Caco-2 (cell line): ENCODE measurements around the gene MMP17. TPM values are rescaled to one million over a fixed set of nuclear protein-coding genes. Genes with fewer than 3 reads are reported as not detected.
A peak's percentile ranks its signal among the peaks of the same experiment; 100 is the strongest.
"Not testable (repeated sequence)": the region's sequence is repeated elsewhere in the genome, so short reads cannot be mapped to it uniquely, and the experiment has no call there.

ENCODE experiments used
- BruUV-seq: library from RNA; stranded (reverse); fragments of 400-500 nt; replicated peaks from 2 replicates; lab custom pipeline; 2021; lab: Mats Ljungman, UMichigan
- CTCF ChIA-PET: fragments of 300-600 bp; sonication (Branson Sonifier 250); formaldehyde crosslinking; loops from one replicate; lab custom pipeline; 2022; ENCODE audit warnings: antibody characterized with exemption; lab: Charles Lee
- POLR2A ChIA-PET: fragments of 300-600 bp; sonication (Branson Sonifier 250); formaldehyde crosslinking; loops from one replicate; lab custom pipeline; 2022; ENCODE audit warnings: antibody characterized with exemption; lab: Charles Lee
- DNase-seq, 2 experiments: peaks; one replicate each; pipeline versions ENCODE4 v3.0.0 to v3.0.0-alpha.2; 2020 to 2022
- H3K27me3 ChIP-seq: replicated peaks from 2 replicates; pipeline ENCODE4 v1.6.0; 2011; ENCODE audit warnings: low read length; ENCODE audit not compliant: control insufficient read depth, insufficient read depth
- H3K36me3 ChIP-seq: 2 replicates; pipeline ENCODE4 v1.5.1; 2011; ENCODE audit warnings: low read length; ENCODE audit not compliant: control insufficient read depth, insufficient read depth
- H3K4me1 ChIP-seq: fragments of 250-450 bp; sonication (Bioruptor Pico); 2 replicates; pipeline ENCODE4 v1.5.1; 2020; ENCODE audit warnings: mild to moderate bottlenecking
- H3K4me3 ChIP-seq: 2 replicates; pipeline ENCODE4 v1.5.1; 2011; ENCODE audit warnings: low read depth, mild to moderate bottlenecking, control low read depth, low read length
- H3K9me3 ChIP-seq: fragments of 250-450 bp; sonication (Bioruptor Pico); 2 replicates; pipeline ENCODE4 v1.5.1; 2020; ENCODE audit warnings: mild to moderate bottlenecking, moderate library complexity
- H3K27ac Mint-ChIP-seq: one replicate; pipeline ENCODE4 v1.8.0; 2022; ENCODE audit warnings: mixed read lengths; ENCODE audit not compliant: unreplicated experiment
- H3K27me3 Mint-ChIP-seq: one replicate; pipeline ENCODE4 v1.8.0; 2022; ENCODE audit warnings: mixed read lengths; ENCODE audit not compliant: insufficient read depth, unreplicated experiment
- H3K36me3 Mint-ChIP-seq: one replicate; pipeline ENCODE4 v1.8.0; 2022; ENCODE audit warnings: mild to moderate bottlenecking, mixed read lengths; ENCODE audit not compliant: insufficient read depth, unreplicated experiment
- H3K4me1 Mint-ChIP-seq: one replicate; pipeline ENCODE4 v1.8.0; 2022; ENCODE audit warnings: low read depth, mixed read lengths; ENCODE audit not compliant: unreplicated experiment
- H3K4me3 Mint-ChIP-seq: one replicate; pipeline ENCODE4 v1.8.0; 2022; ENCODE audit warnings: mild to moderate bottlenecking, moderate library complexity, mixed read lengths; ENCODE audit not compliant: unreplicated experiment
- H3K9me3 Mint-ChIP-seq: one replicate; pipeline ENCODE4 v1.8.0; 2022; ENCODE audit warnings: mixed read lengths; ENCODE audit not compliant: unreplicated experiment
- CTCF ChIP-seq, 2 experiments: fragments of 200-600 bp in 1 of 2; IDR thresholded peaks; 1 replicate in 1 of 2; 2 replicates in 1 of 2; pipeline versions ENCODE4 v1.5.1 to v1.8.0; 2011 to 2022; ENCODE audit warnings: antibody characterized with exemption in 1 of 2, control low read depth in 1 of 2, inconsistent platforms in 1 of 2, low read depth in 1 of 2, low read length in 1 of 2, mild to moderate bottlenecking in 1 of 2, moderate library complexity in 1 of 2; ENCODE audit not compliant: insufficient read depth in 1 of 2, severe bottlenecking in 1 of 2, unreplicated experiment in 1 of 2
- intact Hi-C: fragments of 100-400 bp; cut with micrococcal nuclease; formaldehyde crosslinking; loops from one replicate; pipeline ENCODE4 v1.10.0; 2022; ENCODE audit not compliant: unreplicated experiment
- total RNA-seq: library from RNA; stranded (reverse); gene quantifications from 2 replicates; pipeline ENCODE4 v1.2.3, GENCODE V29; 2022

The MMP17 gene
- total RNA-seq, 1 experiment from 2014 or later = 4.6 TPM

GRCh38 chr12:131882804-131883520 lies 54.8 kb downstream of the MMP17 start:
- Mint-ChIP-seq H3K27me3 (no peaks in the 10 kb centered on the region), H3K9me3 (peaks cover 9% of the 10 kb centered on the region), H3K4me1 (peaks cover 8% of the 10 kb centered on the region), H3K27ac (no peak overlapping the region), H3K36me3 (peaks cover 6% of the 10 kb centered on the region), H3K4me3 (no peak overlapping the region)
- Histone ChIP-seq H3K4me1 (peaks cover 6% of the 10 kb centered on the region; the same call in 1 of the 2 replicates), H3K9me3 (no peaks in the 10 kb centered on the region), H3K36me3 (no peaks in the 10 kb centered on the region), H3K4me3 (no peak overlapping the region), H3K27me3 (no peaks in the 10 kb centered on the region)
- TF ChIP-seq CTCF (IDR thresholded peaks at IDR 0.05; ENCODE audit: insufficient read depth in 1 of 2, low read depth in 1 of 2, low read length in 1 of 2, severe bottlenecking in 1 of 2, unreplicated experiment in 1 of 2) = no peak
- CTCF ChIA-PET = interaction anchor here (0.6 kb wide), 1 partner anchor 87 kb away, joined by 4 read pairs; no protein-coding TSS in a partner anchor
- no TSS peak for BruUV-seq
- intact Hi-C loops = no loop called here
- POLR2A ChIA-PET = no interaction called here
- DNase-seq = peak in 1 of 2 experiments; percentile 40

- no TSS peak for BruUV-seq
- Histone ChIP-seq H3K4me1 (peaks cover 6% of the 10 kb centered on the region; the same call in 1 of the 2 replicates), H3K4me3 (no peak overlapping the region), H3K27me3 (no peaks in the 10 kb centered on the region), H3K36me3 (no peaks in the 10 kb centered on the region), H3K9me3 (no peaks in the 10 kb centered on the region)
- Mint-ChIP-seq H3K4me3 (no peak overlapping the region), H3K27me3 (no peaks in the 10 kb centered on the region), H3K36me3 (peaks cover 6% of the 10 kb centered on the region), H3K9me3 (peaks cover 9% of the 10 kb centered on the region), H3K4me1 (peaks cover 9% of the 10 kb centered on the region), H3K27ac (no peak overlapping the region)
- intact Hi-C loops = no loop called here
- DNase-seq = peak in 1 of 2 experiments; percentile 38
- POLR2A ChIA-PET = no interaction called here
- CTCF ChIA-PET = no interaction called here
- TF ChIP-seq CTCF (IDR thresholded peaks at IDR 0.05; ENCODE audit: insufficient read depth in 1 of 2, low read depth in 1 of 2, low read length in 1 of 2, severe bottlenecking in 1 of 2, unreplicated experiment in 1 of 2) = no peak
Measured at GRCh38 chr12:131883521-131883900, 55.3 kb downstream of the MMP17 start.

- H3K4me1 Mint-ChIP-seq = peaks cover 25% of the 10 kb centered on the region
- H3K4me1 ChIP-seq, DNase-seq, CTCF ChIA-PET, BruUV-seq, H3K9me3 ChIP-seq, H3K4me3 ChIP-seq, H3K4me3 Mint-ChIP-seq, H3K27me3 ChIP-seq, H3K36me3 Mint-ChIP-seq, H3K27ac Mint-ChIP-seq, intact Hi-C loops, POLR2A ChIA-PET, H3K36me3 ChIP-seq, H3K27me3 Mint-ChIP-seq, H3K9me3 Mint-ChIP-seq: not testable (repeated sequence)
Measured at GRCh38 chr12:131885076-131885475, 56.9 kb downstream of the MMP17 start.
